Measurements from ENCODE around the gene PCDHA5.
A peak's percentile ranks its signal among the peaks of the same experiment; 100 is the strongest.

PCDHA5 gene

DNA sequence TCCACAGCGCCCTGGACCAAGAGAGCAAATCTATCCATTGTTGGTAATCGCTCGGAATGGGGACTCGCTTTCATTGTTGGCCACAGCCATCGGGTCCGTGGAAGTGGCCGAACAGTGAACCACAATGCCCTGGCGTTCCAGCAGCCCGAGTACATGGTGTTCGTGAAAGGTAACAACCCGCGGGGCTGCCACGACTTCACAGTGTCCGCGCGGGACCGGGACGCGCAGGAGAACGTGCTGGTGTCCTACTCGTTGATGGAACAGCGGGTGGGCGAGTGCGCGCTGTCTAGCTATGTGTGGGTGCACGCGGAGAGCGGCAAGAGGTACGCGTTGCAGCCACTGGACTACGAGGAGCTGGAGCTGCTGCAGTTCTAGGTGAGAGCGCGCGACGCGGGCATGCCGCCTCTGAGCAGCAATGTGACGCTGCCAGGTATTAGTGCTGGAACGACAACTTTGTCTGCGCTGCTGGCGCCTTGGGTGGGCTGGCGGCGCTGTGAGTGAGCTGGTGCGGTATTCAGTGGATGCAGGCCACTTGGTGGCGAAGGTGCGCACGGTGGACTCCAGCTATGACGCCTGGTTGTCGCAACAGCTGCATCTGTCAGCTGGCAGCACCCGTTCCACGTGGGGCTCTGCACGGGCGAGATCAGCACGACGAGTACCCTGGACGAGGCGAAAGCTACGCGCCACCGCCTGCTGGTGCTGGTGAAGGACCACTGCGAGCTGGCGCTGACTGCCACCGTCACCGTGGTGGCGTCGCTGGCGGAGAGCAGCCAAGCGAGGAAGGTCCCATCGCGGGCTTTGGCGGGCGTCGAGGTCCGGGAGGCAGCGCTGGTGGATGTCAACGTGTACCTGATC, 41.3 kb downstream of the PCDHA5 start:
- Histone ChIP-seq H3K4me3 (no peak overlapping the region), H3K27ac (no peak overlapping the region)
- DNase-seq (ENCODE audit: low spot score), result no peak
- no peak for TF ChIP-seq CTCF (IDR thresholded peaks at IDR 0.05)

DNA sequence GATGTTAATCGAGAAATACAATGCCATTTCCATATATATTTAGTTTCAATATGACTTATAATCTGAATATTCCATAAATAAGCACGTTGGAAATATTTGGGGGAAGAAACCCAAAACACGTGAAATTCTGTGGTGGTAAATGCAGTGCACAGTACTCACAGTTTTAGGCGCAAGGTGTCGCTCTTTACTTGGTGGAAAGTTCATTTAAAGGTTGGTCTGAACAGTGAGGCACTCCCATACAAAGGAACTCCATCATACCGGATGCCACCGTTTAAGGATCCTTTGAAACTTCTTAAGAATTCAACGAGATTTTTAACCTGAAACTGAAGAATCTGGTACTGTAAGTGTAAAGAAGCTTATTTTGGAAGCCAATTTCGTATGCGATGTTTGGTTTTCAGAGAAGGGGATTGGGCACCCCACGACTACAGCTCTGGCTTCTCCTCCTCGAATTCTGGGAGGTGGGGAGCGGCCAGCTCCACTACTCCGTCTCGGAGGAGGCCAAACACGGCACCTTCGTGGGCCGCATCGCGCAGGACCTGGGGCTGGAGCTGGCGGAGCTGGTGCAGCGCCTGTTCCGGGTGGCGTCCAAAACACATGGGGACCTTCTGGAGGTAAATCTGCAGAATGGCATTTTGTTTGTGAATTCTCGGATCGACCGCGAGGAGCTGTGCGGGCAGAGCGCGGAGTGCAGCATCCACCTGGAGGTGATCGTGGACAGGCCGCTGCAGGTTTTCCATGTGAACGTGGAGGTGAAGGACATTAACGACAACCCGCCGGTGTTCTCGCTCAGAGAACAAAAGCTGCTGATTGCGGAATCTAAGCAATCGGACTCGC, 47.5 kb downstream of the PCDHA5 start, which contains the start of gene PCDHA11:
Gene PCDHA11 (plus strand): TSS at position 237 of the 834 bp plus-strand sequence. CDS start 147 bp downstream, at position 384.
- peak within 1 kb of the TSS; percentile 27 for H3K4me3 ChIP-seq
- no peak for TF ChIP-seq CTCF (IDR thresholded peaks at IDR 0.05)
- no peak for DNase-seq (ENCODE audit: low spot score)
- H3K27ac ChIP-seq, result no peak within 1 kb of the TSS

DNA sequence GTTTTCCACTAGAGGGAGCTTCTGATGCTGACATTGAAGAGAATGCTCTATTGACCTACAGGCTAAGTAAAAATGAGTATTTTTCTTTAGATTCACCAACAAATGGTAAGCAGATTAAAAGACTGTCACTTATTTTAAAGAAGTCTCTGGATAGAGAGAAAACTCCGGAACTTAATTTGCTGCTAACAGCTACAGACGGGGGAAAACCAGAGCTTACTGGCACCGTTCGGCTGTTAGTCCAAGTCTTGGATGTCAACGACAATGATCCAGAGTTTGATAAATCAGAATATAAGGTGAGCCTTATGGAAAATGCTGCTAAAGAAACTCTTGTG, 48.1 kb downstream of the PCDHA5 start:
- no peak for DNase-seq (ENCODE audit: low spot score)
- no peak for TF ChIP-seq CTCF (IDR thresholded peaks at IDR 0.05)
- peak overlapping the region; percentile 27 for H3K4me3 ChIP-seq
- H3K27ac ChIP-seq, result no peak overlapping the region

- Histone ChIP-seq H3K4me3 (no peak overlapping the region), H3K27ac (no peak overlapping the region)
- DNase-seq (ENCODE audit: low spot score), result no peak
- TF ChIP-seq CTCF (IDR thresholded peaks at IDR 0.05), result no peak
Measured at GRCh38 chr5:140870221-140871201, 49.1 kb downstream of the PCDHA5 start.
